NCI-H748 (cell line): ENCODE data around the gene SHROOM3.

ENCODE experiments used
- DNase-seq: peaks from one replicate; lab custom pipeline; 2025; ENCODE audit not compliant: unreplicated experiment; lab: John Stamatoyannopoulos, UW

Gene SHROOM3

DNA sequence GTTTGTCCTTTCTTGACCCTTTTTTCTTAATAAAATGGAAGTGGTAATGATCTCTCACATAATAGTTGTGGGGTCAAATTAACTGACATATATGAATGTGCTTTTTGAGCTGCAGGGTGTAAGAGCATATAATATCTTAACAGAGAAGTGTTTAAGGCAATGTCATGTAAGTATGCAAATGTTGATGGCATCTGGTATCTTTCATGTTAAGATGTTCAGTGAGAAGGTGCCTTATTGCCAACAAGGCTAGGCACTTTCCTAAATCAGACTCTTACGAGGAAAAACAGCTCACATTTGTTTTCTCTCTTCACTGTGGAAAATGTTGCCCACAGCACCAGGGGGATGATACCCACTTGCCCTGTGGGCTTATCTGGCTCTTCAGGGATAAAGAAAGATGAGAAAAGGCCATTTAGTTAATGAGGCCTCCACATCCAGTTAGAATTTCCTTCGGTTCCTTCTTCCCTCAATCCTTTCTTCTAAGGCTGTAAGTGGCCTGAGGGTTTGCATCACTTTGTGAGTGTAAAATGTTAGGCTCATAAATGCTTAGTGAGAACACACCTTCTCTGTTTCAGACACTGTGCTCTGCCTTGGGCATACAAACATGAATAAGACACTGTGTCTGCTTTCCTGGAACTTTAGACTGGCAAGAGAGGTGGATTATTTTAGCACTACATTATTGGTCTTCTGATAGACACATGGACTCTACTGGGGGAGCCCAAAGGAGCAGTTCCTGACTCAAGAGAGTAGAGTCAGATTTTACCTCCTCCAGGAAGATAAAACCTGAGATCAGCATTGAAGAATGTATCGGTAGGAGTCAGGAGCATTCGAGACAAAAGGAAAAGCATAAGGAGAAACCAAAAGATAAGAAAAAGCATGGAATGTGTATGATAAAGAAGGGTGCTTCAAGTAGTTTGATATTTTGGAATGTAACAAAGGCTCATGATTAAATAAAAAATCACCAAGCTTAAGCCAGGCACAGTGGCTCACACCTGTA, 327.4 kb downstream of the SHROOM3 start:
- no peak for DNase-seq

DNA sequence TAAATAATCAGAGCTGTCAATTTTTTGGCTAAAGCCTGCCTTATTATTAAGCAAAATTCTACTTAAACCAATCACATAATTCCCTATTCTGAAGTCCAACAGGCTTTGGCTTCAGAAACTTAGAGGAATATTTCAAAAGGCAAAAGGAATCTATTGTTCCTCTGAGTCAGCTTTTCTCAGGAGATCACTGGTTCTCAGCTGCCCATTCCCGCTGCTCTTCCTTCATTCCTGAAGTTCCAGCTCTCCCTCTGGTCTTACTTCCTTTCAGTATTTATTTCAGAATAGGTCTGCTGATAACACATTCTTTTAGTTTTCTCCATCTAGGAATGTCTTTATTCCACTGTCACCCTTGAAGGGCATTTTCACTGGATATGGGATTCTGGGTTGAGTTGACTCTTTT, 329.2 kb downstream of the SHROOM3 start:
- DNase-seq: no peak

DNA sequence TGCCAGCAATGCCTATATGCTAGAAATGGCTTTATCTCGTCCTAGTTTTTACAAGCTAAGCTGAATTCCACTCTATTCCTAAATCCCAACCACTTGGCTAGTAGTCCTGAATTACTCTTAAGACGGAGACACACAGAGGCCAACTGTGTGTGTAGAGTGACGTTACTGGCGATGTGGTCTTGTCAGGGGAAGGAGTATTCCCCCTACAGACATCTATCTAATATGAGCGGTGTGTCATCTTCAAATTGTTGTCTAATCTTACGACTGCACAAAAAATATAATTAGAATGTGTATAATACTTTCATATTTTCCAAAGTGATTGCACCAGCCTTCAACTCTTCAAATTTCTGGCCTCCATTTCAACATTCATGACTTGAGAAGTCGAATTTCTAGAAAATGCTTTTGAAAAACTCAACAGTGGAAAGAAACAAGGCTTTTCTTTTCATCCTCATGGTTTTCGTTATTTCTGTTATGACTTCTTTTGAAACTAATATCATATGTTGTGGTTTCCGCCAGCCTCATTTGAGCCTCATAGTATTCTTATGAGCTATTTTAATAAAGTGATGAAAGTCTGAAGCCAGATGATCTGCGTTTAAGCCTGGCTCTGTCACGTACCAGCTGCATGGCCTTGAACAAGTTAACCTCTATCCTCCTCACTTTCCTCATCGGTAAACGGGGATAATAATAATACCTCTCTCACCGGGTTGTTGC, 330.6 kb downstream of the SHROOM3 start:
- DNase-seq: no peak

DNA sequence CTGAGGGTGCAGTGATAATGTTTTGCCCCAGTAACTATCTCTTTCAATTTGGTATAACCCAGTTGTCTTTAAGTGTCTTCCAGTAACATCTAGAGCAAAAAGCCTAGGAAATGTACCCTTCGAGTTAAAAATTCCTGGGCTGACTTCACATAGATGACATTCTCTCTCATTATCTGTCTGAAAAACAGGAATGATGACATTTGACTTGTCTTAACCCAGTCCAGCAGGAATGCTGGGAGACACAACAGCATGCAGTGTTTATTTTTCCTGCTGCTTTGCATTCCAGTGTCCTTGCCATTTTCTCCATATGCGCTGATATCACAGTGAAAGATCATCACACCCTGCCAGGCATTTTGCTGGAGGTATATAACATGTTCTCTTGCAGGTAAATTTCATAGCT, 333.0 kb downstream of the SHROOM3 start:
- DNase-seq: no peak

DNA sequence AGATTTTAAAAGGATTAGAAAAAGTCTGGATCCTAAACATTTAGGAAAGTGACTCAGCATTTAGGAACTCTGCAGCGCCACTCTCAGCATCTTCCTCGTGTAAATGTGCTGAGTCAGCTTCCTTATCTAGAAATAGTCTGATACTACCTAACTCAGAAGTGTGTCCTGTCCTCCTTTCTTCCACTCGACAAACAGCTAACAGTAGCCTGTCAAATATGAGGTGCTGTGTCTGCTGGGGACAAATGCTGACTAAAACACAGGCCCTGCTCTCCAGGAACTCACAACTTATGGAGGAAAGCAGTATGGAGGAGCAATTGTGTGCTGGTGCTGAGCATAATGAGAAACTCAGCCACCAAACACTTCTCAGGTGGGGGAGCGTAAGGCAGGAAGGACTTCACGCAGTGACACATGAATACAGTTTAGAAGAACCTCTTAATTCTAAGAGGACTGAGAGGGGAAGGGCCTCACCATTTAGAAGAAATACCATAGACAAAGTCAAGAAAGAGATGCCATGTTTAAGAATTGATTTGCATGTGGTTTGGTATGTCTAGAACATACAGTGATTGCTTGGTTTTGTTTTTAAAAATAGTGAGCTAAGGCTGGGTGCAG, 337.6 kb downstream of the SHROOM3 start:
- DNase-seq: no peak

DNA sequence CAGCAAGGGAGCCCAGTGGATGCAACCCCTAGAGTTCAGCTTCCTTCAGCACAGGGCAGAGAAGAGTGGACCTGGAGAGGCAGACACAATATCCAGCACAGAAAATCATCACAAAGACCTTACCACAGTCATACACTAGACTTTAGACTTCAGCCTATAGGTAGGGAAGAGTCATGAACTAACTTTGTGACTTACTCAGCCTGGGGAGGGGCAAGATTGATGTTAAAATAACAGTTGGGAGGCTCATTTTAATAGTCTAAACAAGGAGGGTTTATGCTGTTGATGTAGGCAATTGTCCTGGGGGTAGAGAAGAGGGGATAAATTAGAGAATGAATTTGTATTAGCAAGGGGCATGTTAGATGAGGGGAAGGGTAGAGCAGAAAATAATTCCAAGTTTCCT, 338.7 kb downstream of the SHROOM3 start:
- no peak for DNase-seq

DNA sequence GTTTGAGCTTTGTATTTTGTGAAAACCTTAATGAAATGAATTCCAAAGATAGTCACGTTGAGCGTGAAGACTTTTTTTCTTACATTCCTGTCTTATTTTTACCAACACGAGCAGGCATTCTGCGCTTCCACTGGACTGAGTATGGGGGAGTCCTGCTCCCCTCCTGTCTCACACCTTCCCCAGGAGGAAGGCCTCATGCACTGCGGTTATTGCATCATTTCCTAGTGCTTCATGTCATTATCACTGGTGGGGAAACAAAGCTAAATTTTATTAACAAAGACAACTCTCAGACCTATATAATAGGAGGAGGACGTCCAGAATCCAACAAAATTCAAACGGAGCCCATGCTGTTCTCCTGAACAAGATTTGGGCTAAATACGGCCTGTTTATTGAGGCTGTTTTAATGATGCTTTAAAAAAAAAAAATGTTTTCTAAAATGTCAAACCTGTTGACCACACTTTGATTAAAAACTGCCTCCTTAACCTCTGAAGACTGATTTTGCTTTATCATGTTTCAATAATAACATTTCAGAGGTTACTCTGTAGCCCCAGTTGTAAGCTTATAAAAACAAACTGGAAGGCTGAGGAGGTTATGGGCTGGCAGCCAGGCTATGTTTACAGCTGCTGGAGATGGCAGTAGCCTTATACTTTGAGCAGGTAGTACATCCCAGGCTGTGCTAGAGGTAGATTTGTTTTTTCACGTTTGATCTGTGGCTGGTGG, 344.9 kb downstream of the SHROOM3 start:
- DNase-seq: no peak

DNA sequence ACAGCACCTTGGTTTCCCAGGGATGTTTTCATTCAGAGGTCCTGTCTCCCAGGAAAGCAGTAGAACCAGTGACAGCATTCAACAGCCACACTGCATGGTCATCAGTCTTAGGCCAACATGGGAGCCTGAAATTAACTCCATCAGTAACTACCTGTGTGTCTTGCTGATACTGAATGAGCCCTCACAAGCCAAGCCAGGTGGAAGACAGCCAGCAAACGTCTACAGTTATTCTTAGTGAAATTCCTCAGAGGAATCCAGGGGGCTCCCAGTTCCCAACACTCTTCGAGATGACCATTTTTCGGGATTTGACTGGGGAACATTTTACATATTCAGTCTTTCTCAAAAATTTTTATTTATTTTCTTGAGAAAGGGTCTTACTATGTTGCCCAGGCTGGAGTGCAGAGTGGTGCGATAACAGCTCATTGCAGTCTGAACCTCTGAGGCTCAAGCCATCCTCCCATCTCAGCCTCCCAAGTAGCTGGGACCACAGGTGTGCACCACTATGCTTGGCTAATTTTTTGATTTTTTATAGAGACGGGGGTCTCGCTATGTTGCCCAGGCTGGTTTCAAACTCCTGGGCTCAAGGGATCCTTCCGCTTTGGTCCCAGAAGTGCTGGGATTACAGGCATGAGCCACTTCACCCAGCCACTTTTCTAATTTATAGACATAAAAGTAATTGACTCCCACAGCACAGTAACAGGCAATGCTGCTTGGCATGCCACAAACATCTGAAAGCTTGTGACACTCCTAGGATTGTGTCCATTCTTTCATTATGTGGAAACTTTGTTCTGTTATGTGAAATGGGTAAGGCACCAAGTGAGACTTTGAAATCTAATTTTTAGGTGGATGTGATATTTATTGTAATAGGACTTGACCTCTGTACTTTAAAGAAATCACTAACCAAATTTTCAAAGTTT, 346.0 kb downstream of the SHROOM3 start:
- no peak for DNase-seq

DNA sequence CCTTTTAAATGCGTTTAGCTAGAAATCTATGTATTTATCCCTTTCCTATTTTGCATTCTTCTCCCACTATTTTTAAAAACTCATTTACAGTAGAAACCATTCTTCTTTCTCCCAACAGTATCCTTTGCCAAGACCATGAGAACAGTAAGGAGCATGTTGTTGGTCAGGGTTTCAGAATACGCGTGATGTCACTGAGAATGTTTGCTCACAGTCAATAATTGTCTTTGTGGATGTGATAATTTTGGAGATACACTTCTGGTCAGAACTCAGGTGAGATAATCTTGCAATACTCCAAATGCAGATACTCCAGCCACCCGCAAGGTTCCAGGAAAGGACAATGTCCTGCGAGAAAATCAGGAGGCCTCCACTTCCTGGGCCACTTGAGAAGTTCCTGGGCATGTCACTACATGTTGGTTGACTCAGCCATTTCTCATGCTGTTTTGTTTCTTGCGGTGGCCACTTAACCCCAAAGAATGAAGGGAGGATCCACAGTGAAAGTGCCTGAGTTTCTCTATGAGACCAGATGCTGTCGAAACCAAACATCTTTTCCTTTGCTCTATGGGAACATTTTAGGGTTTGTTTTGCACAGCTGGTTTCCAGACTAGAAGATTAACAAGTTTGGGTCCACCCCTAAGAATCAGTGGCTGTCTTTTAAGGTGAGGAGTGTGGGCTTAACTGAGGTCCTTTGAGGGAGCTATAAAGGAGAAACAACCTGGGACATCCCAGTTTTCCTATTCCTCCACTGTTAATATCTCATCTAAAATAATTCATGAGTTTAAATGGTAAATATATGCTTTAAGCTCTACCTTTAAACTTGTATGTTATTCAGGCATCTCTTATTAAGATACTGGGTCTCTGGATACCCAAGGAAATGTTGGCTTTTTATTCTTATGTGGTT, 346.9 kb downstream of the SHROOM3 start:
- DNase-seq: peak; percentile 31

DNA sequence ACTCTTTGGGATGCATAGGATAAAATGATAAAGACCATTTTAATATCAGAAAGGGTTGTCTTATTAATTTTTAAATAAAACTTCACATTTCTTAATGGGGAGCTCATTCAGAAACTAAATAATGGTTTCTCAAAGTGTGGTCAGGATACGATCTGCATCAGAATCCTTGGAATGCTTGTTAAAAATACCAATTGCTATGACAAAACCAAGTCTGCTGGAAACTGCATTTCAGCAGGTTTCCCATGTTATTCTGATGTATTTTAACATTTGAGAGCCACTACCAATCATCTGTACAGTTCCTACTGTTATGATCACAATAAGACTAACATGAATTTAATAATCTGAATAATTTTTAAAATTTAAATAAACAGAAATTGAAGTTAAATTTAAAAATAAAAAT, 347.8 kb downstream of the SHROOM3 start:
- no peak for DNase-seq

DNA sequence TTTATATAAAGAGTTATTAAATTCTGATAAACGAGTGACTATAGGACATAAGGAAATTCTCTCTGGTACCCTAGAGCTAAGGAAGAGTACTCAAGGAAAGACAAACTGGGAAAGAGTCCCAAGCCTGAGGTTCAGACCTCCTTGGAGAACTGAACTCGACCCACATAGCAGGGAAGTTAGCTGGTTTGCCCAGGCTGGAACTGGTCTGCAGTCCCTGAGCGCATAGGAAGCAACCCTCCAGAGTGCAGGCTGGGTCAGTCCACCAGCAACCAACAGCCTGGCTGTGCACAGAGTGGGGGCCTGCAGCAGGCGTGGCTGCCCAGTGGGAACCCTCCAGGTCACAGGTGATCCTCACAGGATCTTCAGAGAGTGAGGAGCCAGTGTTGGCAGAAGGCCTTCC, 348.8 kb downstream of the SHROOM3 start:
- DNase-seq: no peak

DNA sequence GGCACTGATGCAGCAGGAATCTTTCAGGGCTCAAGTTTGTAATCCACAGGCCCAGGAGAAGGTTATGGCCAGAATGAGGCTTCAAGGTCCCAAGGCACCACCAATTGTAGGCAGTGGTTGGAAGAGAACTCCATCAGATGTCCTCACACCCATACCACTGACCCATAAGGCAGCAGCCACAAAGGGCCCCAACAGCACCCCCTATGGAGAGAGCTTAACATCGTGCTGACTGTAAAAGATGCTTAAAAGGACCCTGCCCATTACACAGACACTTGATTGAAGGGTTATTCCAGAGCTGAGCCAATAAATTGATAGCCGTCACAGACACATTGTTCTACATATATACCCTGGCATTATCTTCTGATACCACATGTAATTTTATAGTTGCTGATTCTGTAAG, 349.2 kb downstream of the SHROOM3 start:
- DNase-seq: peak; percentile 2

DNA sequence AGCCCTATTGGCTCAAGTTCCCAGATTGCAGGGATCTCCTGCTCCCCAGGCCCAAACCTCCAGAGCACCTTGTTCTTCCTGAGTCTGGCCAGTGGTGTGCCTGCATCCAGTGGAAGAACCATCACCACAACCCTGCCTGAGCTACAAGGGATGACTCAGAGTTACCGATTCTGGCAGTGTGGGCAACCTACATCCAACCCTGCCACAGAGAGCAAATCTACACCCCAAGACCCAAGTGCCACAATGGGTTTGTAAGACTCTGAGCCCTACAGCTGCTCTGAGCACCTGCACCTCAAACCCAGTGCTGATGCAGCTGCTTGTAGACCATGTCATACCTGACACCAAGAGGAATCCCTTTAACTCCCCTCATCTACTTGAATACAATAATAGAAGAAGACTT, 352.9 kb downstream of the SHROOM3 start:
- no peak for DNase-seq

DNA sequence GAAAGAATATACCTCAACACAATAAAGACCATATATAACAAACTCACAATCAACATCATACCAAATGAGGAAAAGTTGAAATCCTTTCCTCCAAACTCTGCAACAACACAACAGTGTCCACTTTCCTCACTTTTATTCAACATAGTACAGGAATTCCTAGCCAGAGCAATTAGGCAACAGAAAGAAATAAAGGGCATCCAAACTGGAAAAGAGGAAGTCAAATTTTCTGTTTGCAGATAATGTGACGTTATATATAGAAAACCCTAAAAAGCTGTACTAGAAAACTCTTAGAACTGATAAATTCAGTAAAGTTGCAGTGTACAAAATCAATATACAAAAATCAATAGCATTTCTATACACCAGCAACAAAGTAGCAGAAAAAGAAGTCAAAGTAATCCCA, 355.3 kb downstream of the SHROOM3 start:
- no peak for DNase-seq

DNA sequence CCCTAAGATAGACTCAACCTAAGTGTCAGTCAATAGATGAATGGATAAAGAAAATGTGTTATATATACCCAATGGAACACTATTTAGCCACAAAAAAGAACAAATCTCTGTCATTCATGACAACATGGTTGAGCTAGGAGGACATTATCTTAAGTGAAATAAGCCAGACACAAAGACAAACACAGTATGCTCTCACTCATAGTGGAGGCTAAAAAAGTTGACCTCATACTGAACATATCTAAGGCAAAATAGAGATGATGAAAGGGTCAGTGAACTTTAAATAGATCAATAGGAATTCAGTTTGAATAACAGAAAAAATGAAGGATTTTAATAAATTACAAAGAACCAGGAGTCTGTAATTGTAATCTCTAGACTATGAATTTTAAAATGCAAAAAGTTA, 356.4 kb downstream of the SHROOM3 start:
- DNase-seq: no peak

DNA sequence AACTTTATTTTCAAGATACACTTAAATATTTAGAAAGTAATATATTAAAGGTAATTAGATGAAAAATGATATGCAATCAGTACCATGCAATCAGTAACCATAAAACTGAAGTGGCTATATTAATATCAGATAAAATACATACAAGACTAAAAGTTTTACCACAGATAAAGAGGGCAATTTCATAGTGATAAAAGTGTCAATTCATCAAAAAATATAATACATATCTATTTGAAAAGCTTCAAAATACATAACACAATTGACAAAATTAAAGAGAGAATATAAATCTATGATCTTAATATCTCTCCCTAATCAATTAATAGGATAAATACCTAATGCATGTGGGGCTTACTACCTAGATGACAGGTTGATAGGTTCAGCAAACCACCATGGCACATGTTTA, 357.4 kb downstream of the SHROOM3 start:
- no peak for DNase-seq

DNA sequence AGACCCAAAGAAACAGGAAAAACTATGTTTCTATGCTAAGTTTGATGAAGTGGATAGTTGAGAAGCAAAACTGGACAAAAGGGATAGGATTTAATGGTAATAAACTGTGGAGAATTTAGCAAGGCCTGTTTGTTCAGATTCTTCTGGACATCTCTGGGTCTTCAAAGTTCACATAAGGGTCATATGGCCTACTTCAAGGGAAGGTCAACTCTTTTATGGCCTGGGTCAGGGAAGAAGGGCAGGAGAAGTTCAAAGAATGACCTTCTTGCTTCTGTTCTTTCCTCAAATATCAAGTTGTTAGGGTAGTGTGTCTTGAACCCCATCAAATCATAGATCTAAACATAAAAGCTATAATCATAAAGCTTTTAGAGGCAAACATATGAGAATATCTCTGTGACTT, 360.2 kb downstream of the SHROOM3 start:
- DNase-seq: no peak

DNA sequence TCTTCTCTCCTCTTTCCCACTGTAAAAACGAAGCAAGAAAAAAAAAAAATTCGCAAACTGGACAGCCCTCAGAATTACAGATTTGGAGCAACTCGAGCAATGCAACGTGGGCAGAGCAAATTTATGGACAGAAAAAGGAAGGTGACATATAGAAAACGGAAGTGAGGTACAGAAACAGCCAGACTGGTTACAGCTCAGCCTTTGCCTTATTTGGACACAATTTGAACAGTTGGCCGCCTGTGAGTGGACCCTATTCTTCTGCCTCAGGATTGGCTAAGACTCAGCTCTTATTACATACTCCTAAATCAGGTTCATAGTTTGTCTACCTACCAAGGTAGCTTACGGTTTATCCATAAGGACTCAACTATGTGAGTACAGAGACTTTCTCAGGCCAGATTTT, 364.1 kb downstream of the SHROOM3 start:
- DNase-seq: no peak

DNA sequence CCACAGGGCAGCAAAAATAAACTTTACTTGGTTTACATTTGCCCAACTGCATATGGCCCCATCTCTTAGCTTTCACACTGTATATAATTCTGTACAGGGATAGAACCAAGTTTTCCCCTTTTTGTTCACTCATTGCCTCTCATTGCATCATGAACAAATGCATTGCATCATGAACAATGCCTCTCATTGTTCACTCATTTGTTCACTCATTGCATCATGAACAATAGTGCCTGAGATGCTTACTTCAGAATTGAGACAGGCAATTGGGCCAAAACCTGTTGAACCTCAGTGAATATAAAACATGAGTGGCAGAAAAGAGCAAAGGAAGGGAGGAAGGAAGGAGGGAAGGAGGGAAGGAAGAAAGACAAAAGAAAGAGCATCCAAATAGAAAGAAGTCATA, 364.7 kb downstream of the SHROOM3 start:
- no peak for DNase-seq
